GM18951 (cell line): ENCODE data around the gene ROBO3.

ENCODE experiments used
- POLR2A ChIP-seq: IDR thresholded peaks from 4 replicates; pipeline ENCODE4 v1.6.1; 2011; ENCODE audit warnings: mild to moderate bottlenecking; ENCODE audit not compliant: insufficient read length, insufficient read depth; ENCODE audit errors: extremely low read depth
- in situ Hi-C: fragments of 300-500 bp; cut with MboI; formaldehyde crosslinking; loops from one replicate; pipeline ENCODE4 v1.12.0; 2022; ENCODE audit warnings: low sequenced_read_pairs, mixed read lengths, inconsistent platforms; ENCODE audit not compliant: unreplicated experiment

The ROBO3 gene

DNA sequence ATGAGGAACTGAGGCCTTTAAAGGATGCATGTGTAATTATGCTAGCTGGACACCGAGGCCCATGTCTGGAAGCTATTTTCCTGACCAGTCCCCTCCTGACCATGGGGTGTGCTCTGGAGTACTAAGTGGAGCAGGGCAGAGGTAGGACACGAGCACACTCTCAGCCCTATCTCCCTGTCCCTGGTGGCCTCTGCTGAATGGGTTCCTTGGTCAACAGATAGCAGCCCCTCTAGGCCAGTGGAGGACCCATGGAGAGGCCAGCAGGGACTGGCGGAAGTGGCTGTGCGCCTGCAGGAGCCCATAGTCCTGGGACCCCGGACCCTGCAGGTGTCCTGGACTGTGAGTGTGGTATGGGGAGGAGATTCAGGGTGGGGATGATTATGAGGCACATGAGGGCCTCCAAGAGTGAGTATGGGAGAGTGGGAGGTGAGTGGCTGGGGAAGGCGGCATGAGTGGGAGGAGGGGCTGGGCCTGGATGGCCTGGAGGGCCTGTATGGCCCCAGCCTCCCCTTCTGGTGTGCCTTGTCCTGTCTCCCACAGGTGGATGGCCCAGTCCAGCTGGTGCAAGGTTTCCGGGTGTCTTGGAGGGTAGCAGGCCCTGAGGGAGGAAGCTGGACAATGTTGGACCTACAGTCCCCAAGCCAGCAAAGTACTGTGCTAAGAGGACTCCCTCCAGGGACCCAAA is 9.5 kb downstream of the ROBO3 start:
- TF ChIP-seq POLR2A: no peak
- in situ Hi-C loops: no loop called here

DNA sequence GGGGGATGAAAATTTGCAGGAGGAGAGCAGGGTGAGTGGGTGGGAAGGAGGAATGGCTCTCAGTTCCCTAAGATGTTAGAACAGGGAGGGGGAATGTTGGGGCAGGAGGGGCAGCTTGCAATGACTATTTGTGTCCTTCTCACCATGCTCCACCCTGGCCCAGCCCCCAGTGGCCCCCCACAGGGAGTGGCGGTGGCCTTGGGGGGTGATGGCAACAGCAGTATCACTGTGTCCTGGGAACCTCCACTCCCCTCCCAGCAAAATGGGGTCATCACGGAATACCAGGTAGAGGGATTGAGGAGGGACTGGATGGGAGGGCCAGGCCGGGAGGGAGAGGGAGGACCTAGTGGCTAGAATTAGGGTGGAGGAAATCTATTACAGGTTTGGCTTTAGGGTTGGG is 10.2 kb downstream of the ROBO3 start:
- in situ Hi-C loops: no loop called here
- no peak for TF ChIP-seq POLR2A

DNA sequence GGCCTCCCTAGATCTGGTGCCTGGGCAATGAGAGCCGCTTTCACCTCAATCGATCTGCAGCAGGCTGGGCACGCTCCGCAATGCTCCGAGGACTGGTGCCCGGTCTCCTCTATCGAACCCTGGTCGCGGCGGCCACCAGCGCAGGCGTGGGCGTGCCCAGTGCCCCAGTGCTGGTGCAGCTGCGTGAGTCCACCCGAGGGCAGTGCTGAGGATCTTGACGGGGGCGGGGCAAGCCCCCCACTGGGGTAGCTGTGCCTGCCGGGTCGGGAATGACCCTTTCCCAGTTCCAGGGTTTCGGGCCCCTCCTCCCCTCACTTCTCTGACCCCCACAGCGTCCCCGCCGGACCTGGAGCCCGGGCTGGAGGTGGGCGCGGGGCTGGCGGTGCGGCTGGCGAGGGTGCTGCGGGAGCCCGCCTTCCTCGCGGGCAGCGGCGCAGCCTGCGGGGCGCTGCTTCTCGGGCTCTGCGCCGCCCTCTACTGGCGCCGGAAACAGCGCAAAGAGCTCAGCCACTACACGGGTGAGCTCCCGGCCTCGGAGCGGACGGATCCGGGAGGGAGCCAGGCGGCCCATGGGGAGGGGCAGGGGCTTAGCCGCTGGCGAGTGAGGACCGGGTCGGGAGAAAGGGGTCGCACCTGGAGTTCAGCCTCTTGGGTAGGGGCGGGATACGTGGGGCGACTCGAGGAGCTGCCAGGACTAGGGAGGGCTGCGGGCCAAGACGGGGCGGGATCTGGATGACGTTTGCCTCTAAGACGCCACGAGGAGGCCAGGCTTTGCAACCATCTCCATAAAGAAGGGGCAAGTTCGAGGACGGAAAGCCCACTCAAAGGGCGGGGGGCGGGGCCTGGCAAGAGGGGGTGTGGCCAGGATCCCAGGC is 10.9 kb downstream of the ROBO3 start:
- TF ChIP-seq POLR2A: no peak
- in situ Hi-C loops: no loop called here

DNA sequence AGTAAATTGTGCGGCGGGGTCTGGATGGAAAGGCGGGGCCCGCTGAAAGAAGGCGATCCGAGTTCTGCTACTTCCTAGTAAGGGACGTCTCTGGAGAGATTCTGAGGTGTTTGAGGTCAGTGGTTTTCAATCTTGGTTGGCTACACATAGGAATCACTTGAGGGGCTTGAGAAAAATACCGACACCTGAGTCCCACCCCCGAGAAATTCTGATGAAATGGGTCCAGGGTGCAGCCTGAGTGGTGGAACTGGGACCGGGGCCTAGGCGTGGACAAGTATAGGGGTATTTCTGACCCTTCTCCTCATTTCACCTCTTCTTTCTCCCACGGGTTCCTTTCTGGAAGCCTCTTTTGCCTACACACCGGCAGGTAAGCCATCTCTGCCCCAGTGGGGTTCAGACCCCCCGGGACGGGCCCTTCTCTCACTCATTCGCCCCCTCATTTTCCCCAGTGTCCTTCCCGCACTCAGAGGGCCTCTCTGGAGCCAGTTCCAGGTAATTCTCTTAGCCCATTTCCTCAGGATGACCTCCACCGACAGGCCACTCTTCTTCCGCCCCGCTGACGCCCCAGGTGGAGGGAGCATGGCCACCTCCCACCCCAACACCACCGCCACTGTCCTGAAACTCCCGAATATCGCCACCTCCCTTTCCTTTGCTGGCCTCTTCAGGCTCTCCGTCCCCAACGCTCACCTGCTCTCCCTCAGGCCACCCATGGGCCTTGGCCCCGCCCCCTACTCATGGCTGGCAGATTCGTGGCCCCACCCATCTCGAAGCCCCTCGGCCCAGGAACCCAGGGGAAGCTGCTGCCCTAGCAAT is 11.8 kb downstream of the ROBO3 start:
- in situ Hi-C loops: no loop called here
- no peak for TF ChIP-seq POLR2A

DNA sequence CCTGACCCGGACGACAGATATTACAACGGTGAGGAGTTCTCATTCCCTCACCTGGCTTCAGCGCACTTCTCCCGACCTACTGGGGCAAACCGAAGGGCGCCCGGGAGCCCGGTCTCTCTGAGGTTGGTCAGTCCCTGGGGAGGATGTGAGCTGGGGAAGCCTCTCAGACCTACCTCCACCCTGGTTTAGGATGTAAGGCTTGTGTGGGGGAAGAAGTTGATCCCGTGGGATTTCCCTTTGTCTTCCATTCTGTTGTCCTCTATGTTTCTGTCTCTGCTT is 12.3 kb downstream of the ROBO3 start:
- TF ChIP-seq POLR2A: no peak
- in situ Hi-C loops: no loop called here

DNA sequence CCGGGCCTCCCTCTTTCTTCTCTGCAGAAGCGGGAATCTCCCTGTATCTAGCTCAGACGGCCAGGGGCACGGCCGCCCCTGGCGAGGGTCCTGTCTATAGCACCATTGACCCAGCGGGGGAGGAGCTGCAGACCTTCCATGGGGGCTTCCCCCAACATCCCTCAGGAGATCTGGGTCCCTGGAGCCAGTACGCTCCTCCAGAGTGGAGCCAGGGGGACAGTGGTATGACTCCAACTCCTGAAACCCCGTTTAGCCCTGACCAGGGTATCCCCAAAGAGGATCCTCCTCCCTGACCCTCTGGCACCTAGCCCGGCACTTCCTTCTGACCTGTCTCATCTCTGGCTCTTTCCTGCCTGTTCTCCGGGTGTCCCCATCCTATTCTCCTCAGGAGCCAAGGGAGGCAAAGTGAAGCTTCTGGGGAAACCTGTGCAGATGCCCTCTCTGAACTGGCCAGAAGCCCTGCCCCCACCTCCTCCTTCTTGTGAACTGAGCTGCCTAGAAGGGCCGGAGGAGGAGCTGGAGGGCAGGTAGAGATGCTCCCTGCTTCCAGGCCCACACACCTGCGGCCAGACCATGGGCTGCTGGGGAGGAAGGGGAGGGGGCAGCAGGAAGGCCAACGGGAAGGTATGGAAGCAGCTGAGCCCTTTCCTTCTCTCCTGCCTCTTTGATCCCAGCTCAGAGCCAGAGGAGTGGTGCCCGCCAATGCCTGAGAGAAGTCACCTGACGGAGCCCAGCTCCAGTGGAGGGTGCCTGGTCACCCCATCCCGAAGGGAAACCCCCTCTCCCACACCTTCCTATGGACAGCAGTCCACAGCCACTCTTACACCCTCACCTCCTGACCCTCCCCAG is 12.9 kb downstream of the ROBO3 start:
- in situ Hi-C loops: no loop called here
- TF ChIP-seq POLR2A: no peak

DNA sequence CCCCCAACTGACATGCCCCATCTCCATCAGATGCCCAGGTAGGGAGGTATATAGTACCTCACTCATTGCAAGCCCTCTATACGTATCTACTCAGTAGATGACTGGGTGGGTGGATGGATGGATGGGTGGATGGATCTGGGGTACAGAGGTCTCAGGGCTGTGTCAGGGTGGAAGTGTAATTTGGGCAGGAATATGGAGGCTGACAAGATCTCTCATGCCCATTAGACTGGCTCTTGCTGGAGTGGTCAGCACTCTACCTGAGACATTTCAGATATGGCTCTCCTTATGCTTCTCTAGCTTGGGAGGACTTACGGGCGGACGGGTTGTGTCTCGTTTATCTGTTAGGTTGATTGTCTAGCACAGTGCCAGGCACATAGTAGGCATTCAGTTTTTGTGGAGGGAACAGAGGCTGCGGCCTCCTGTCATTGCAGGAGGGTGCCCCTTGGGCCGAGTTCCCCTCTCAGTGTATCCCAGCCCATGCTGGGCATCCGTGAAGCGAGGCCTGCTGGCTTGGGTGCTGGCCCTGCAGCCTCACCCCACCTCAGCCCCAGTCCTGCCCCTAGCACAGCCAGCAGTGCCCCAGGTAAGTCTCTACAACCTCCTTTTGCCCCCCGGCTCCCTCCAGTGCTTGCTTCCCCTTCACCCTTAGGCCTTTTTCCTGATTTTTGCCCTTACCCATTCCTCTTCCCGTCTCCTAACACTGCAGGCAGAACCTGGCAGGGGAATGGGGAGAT is 13.7 kb downstream of the ROBO3 start:
- no peak for TF ChIP-seq POLR2A
- in situ Hi-C loops: no loop called here

DNA sequence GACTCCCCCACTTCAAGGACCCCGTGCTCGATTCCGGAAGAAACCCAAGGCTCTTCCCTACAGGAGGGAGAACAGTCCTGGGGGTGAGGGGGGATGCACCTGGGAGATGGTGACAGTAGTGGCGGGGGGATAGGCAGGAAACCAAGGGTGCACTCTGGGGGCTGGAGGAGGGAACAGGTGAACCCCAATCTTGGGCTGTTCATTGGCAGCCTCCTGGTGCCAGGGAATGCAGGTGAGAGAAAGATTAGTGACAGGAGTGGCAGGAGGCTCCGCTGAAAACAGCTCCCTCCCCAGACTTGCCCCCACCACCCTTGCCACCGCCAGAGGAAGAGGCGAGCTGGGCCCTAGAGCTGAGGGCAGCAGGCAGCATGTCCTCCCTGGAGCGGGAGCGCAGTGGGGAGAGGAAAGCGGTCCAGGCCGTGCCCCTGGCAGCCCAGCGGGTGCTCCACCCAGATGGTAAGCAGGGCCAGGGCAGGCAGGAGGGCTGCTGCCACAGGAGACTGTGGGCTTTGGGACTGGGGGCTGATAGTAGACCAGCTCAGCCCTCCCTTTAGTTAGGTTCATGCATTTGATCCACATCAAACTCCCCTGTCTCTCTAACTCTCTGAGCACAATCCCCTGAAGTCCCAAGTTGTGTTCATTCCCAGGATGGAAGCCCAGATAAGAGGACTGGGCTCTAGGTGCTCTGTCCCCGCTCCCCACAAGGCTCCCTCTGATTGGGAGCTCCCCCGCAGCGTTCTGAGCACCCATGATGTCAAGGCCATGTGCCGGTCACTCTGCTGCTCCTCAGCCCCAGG is 14.5 kb downstream of the ROBO3 start:
- TF ChIP-seq POLR2A: no peak
- in situ Hi-C loops: no loop called here

DNA sequence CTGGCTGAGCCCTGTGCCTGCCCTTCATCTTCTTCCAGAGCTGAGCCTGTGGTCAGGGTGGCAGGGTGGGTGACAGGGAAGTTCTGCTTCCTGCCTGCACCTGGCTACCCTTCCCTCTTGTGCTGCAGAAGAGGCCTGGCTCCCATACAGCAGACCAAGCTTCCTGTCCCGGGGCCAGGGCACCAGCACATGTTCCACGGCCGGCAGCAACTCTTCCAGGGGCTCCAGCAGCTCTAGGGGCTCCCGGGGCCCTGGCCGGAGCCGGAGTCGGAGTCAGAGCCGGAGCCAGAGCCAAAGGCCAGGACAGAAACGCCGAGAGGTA is 15.0 kb downstream of the ROBO3 start:
- in situ Hi-C loops: no loop called here
- no peak for TF ChIP-seq POLR2A

DNA sequence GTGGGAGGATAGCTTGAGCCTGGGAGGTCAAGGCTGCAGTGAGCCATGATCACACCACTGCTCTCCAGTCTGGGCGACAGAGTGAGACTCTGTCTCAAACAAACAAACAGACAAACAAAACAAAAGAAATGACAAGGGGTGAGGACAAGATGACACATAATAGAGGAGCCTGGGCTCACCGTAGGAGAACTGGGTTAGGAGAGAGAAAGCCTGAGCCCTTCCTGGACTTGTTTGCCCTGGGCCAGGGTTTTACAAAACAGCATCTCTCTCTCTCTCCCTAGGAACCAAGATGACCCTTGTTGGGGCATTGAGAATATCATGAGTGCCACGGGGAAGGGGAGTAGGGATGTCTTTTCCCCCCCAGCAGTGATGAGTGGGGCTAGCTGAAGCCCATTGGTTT is 15.7 kb downstream of the ROBO3 start:
- no peak for TF ChIP-seq POLR2A
- in situ Hi-C loops: no loop called here

DNA sequence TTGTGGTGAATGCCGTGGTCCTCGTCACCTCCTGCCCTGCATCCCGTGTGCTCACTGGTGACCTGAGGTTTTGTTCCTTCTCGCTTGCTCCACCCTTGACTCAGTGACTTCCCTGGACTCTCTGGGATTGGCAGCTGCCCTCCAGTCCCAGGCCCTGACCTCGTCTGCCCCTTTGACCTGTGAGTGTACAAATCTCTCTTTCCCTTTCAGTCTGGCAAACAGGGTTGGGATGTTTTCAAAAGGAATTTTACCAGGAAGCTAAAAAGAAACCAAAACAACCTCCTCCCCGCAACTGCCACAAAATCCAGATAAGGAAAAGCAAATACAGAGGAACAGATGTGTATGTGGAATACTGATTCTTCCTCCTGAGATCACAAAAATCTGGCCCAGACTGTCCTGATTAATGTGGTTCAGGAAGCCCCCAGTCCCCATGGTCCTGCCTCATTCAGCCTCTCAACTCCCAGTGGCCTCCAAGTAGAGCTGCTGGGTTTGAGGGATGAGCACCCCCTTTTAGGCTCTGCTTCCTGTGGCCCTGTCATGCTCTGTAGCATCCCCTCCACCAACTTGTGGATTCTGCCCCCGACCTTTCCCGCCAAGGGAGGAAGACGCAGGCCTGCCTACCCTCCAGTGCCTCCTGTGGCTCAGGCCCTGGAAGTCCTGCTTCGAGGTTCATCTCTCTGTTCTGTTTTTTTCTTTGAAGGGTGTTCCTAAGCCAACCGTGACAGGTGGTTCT is 17.3 kb downstream of the ROBO3 start:
- in situ Hi-C loops: no loop called here
- no peak for TF ChIP-seq POLR2A

DNA sequence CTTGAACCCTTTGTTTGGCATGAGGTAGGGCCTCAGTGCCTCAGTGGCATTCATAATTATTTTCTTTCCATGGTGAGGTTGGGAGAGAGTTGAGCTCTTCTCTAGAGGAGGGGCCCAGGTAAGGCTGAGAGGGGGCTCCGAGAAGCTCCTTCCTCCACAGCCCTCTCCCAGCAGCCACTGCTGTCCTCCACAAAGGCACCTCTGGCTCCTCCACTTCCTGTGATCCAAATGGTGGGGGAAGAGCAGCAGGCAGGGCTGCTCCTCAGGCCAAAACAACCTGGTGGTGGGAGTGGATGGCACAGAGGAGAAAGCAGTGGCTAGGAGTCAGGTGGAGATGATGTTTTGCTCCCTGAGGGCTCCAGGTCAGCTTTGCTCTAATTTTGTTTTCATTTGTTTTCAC is 19.1 kb downstream of the ROBO3 start:
- no peak for TF ChIP-seq POLR2A
- in situ Hi-C loops: no loop called here
